GM12878 (cell line): ENCODE measurements around the gene CENPC. TPM values are rescaled to one million over a fixed set of nuclear protein-coding genes. Genes with fewer than 3 reads are reported as not detected.
A peak's percentile ranks its signal among the peaks of the same experiment; 100 is the strongest.

Source experiments
- ATAC-seq: fragments of 200-7000 bp; cut with Tn5 transposase; 3 replicates; pipeline ENCODE4 v1.9.1; 2020; ENCODE audit warnings: mild to moderate bottlenecking, moderate library complexity
- BruUV-seq: library from RNA; stranded (reverse); fragments of 400-500 nt; replicated peaks from 2 replicates; lab custom pipeline; 2021; lab: Mats Ljungman, UMichigan
- CTCF ChIA-PET: fragments of 300-600 bp; sonication (Branson Sonifier 250); formaldehyde crosslinking; extraction: SDS; loops from one replicate; lab custom pipeline; 2021; ENCODE audit warnings: inconsistent platforms; lab: Yijun Ruan, JAX
- POLR2A ChIA-PET: fragments of 350-600 bp; formaldehyde crosslinking; extraction: SDS; loops from one replicate; lab custom pipeline; 2021; ENCODE audit warnings: inconsistent platforms; lab: Charles Lee
- RAD21 ChIA-PET: fragments of 300-600 bp; sonication (Branson Sonifier 250); formaldehyde crosslinking; loops from one replicate; lab custom pipeline; 2023; ENCODE audit warnings: antibody characterized with exemption; ENCODE audit not compliant: unreplicated experiment; lab: Charles Lee
- SMC1A ChIA-PET: fragments of 300-600 bp; sonication (Branson Sonifier 250); formaldehyde crosslinking; loops from one replicate; lab custom pipeline; 2023; ENCODE audit not compliant: unreplicated experiment, uncharacterized antibody; lab: Charles Lee
- DNase-seq: peaks from one replicate; pipeline ENCODE4 v3.0.0-alpha.2; 2011; ENCODE audit warnings: low read depth, low spot score
- FAIRE-seq: peaks from 3 replicates; lab custom pipeline; 2011; peaks lifted over from hg19 to GRCh38; lab: Jason Lieb, UNC
- H2AFZ ChIP-seq: 2 replicates; pipeline ENCODE4 v1.6.0; 2011; ENCODE audit warnings: low read depth, low read length, control low read depth; ENCODE audit not compliant: control insufficient read depth
- H3K27ac ChIP-seq: 2 replicates; pipeline ENCODE4 v1.5.1; 2011; ENCODE audit warnings: control low read depth; ENCODE audit not compliant: control insufficient read depth, insufficient read depth
- H3K27me3 ChIP-seq, 2 experiments: replicated peaks in 1 of 2; 2 replicates each; pipeline versions ENCODE4 v1.6.0 to v1.6.1; 2011; ENCODE audit warnings: low read length in 1 of 2; ENCODE audit not compliant: control insufficient read depth in 2 of 2, insufficient read depth in 2 of 2
- H3K36me3 ChIP-seq, 2 experiments: 2 replicates each; pipeline ENCODE4 v1.5.1; 2011; ENCODE audit warnings: low read length in 1 of 2; ENCODE audit not compliant: control insufficient read depth in 2 of 2, insufficient read depth in 2 of 2
- H3K4me1 ChIP-seq: 2 replicates; pipeline ENCODE4 v1.6.1; 2011; ENCODE audit warnings: mild to moderate bottlenecking, low read length, moderate library complexity, mixed read lengths; ENCODE audit not compliant: control insufficient read depth, insufficient read depth
- H3K4me2 ChIP-seq: 2 replicates; pipeline ENCODE4 v1.6.0; 2011; ENCODE audit warnings: control low read depth; ENCODE audit not compliant: control insufficient read depth, insufficient read depth
- H3K4me3 ChIP-seq: fragments of 200-600 bp; sonication (generic); 2 replicates; pipeline ENCODE4 v1.5.1; 2016
- H3K79me2 ChIP-seq: 2 replicates; pipeline ENCODE4 v1.6.0; 2011; ENCODE audit warnings: low read length; ENCODE audit not compliant: control insufficient read depth, insufficient read depth
- H3K9ac ChIP-seq: 2 replicates; pipeline ENCODE4 v1.8.0; 2011; ENCODE audit warnings: low read length, control low read depth, mixed read lengths; ENCODE audit not compliant: control insufficient read depth, insufficient read depth
- H3K9me3 ChIP-seq: replicated peaks from 3 replicates; pipeline ENCODE4 v1.5.1; 2011; ENCODE audit warnings: mild to moderate bottlenecking, low read length; ENCODE audit not compliant: control insufficient read depth, insufficient read depth
- H4K20me1 ChIP-seq: 2 replicates; pipeline ENCODE4 v1.6.0; 2011; ENCODE audit not compliant: control insufficient read depth, insufficient read depth
- BACH1 ChIP-seq: fragments of 450-650 bp; IDR thresholded peaks from 2 replicates; pipeline ENCODE4 v1.6.1; 2017; ENCODE audit warnings: mild to moderate bottlenecking, borderline replicate concordance
- CHD2 ChIP-seq: IDR thresholded peaks from 2 replicates; pipeline ENCODE4 v1.6.1; 2011; ENCODE audit warnings: low read depth, low read length, improper control_type of control experiment, borderline replicate concordance
- NFYA ChIP-seq: IDR thresholded peaks from 2 replicates; pipeline ENCODE4 v1.6.1; 2011; ENCODE audit warnings: low read depth, mild to moderate bottlenecking, low read length, improper control_type of control experiment, borderline replicate concordance
- PAX8 ChIP-seq: fragments of 450-650 bp; IDR thresholded peaks from 2 replicates; pipeline ENCODE4 v1.6.1; 2017; ENCODE audit warnings: mild to moderate bottlenecking, moderate library complexity
- POU2F2 ChIP-seq: IDR thresholded peaks from 3 replicates; pipeline ENCODE4 v1.6.1; 2011; ENCODE audit warnings: low read depth, mild to moderate bottlenecking, low read length, borderline replicate concordance
- YY1 ChIP-seq: IDR thresholded peaks from 2 replicates; pipeline ENCODE4 v1.6.1; 2011; ENCODE audit warnings: low read depth, mild to moderate bottlenecking, low read length
- ZBED1 ChIP-seq: IDR thresholded peaks from 2 replicates; pipeline ENCODE4 v1.6.1; 2016; ENCODE audit warnings: borderline replicate concordance
- ZBTB33 ChIP-seq: fragments of 450-650 bp; IDR thresholded peaks from 2 replicates; pipeline ENCODE4 v1.6.1; 2017; ENCODE audit warnings: mild to moderate bottlenecking
- WGBS: methylation state at CpG from one replicate; pipeline ENCODE4 v1.1.6; 2016; ENCODE audit warnings: low lambda C conversion rate; ENCODE audit not compliant: insufficient replicate concordance, insufficient coverage; ENCODE audit errors: missing lambda C conversion rate; 5-methylcytosine and 5-hydroxymethylcytosine counted together
- in situ Hi-C: fragments of 300-500 bp; cut with MboI; formaldehyde crosslinking; loops from 9 replicates; pipeline ENCODE4 v1.14.3; 2018; ENCODE audit warnings: mixed read lengths
- intact Hi-C: fragments of 100-400 bp; cut with micrococcal nuclease; formaldehyde crosslinking; loops from one replicate; pipeline ENCODE4 v1.14.2; 2022; ENCODE audit not compliant: unreplicated experiment
- polyA plus RNA-seq, 11 experiments: library from polyadenylated mRNA; depleted of rRNA in 4 of 11; unstranded in 6 of 11; stranded (reverse) in 5 of 11; fragments of >200 nt; fragmentation: Nextera tagmentation in 4 of 11; fragmentation: Illumina TruSeq in 1 of 11; extraction: Ambion mirVana in 4 of 11; extraction: Trizol in 1 of 11; gene quantifications; 1 replicate in 1 of 11; 2 replicates in 10 of 11; pipeline versions ENCODE4 v1.2.1 to v1.2.3, GENCODE V29; 2011 to 2016; ENCODE audit warnings: inconsistent platforms in 2 of 11, missing spikeins in 2 of 11, low read depth in 1 of 11
- total RNA-seq, 4 experiments: library from RNA; depleted of rRNA in 3 of 4; stranded (reverse); fragments of >200 nt in 3 of 4; fragmentation: Illumina TruSeq in 1 of 4; extraction: Trizol in 1 of 4; gene quantifications; 2 replicates each; pipeline versions ENCODE4 v1.2.1 to v1.2.3, GENCODE V29; 2013 to 2021
- TF ChIP-seq, protein P1 (sequence below): fragments of 450-650 bp; IDR thresholded peaks from 2 replicates; pipeline ENCODE4 v1.6.1; 2017; ENCODE audit warnings: antibody characterized with exemption, mild to moderate bottlenecking, moderate library complexity

Gene CENPC
- total and polyA plus RNA-seq, 10 of the 15 experiments (the other 5 are each of a cell fraction or from before 2014, with no cell fraction given), result 13.1 to 34.9 (median 20.3) TPM

- peak overlapping the region; percentile 60; the same call in 1 of the 2 replicates for H3K4me2 ChIP-seq
- no peaks in the 10 kb centered on the region for H4K20me1 ChIP-seq
- peak overlapping the region; percentile 61 for H3K4me3 ChIP-seq
- POLR2A ChIA-PET, result interaction anchor here (0.7 to 1.7 kb wide), 4 partner anchors 13 to 154 kb away, joined by 3 to 5 read pairs (median 4); partner anchors contain the start of gene STAP1
- no peaks in the 10 kb centered on the region for H3K27me3 ChIP-seq
- H2AFZ ChIP-seq, result peak overlapping the region; percentile 85
- 6% methylated on average over 4 of the region's 4 CpGs for WGBS
- in situ Hi-C loops, result loop anchor here (5.0 to 25.0 kb wide), 3 partner anchors 356 to 1091 kb away; no protein-coding TSS in a partner anchor
- CTCF ChIA-PET, result interaction anchor here (0.9 to 3.3 kb wide), 13 partner anchors 11 to 630 kb away, joined by 3 to 13 read pairs (median 4); partner anchors contain the start of gene STAP1
- TF ChIP-seq PAX8 (no peak), YY1 (0 out of 2 replicates have a peak, but pooled peaks have one; percentile 24)
- SMC1A ChIA-PET, result interaction anchor here (0.9 to 3.9 kb wide), 13 partner anchors 10 to 365 kb away, joined by 3 to 22 read pairs (median 5); no protein-coding TSS in a partner anchor
- H3K9me3 ChIP-seq, result no peaks in the 10 kb centered on the region
- H3K79me2 ChIP-seq, result peaks cover 34% of the 10 kb centered on the region
- H3K36me3 ChIP-seq, result no peaks in the 10 kb centered on the region
- RAD21 ChIA-PET, result interaction anchor here (0.9 to 2.8 kb wide), 7 partner anchors 35 to 201 kb away, joined by 3 to 8 read pairs (median 4); partner anchors contain the start of gene UBA6
- TSS peak; percentile 96 for BruUV-seq
- no peak for FAIRE-seq
- intact Hi-C loops, result loop anchor here (5.0 kb wide), 3 partner anchors 81 to 631 kb away; no protein-coding TSS in a partner anchor
- peaks cover 3% of the 10 kb centered on the region; the same call in 1 of the 2 replicates for H3K4me1 ChIP-seq
- ATAC-seq, result no peak
- peak overlapping the region; percentile 61; the same call in 1 of the 2 replicates for H3K27ac ChIP-seq
- no peak for DNase-seq
- H3K9ac ChIP-seq, result peak overlapping the region; percentile 61; the same call in 1 of the 2 replicates
These were observed 677 bp upstream of the CENPC start for GRCh38 chr4:67546004-67546356.

DNA sequence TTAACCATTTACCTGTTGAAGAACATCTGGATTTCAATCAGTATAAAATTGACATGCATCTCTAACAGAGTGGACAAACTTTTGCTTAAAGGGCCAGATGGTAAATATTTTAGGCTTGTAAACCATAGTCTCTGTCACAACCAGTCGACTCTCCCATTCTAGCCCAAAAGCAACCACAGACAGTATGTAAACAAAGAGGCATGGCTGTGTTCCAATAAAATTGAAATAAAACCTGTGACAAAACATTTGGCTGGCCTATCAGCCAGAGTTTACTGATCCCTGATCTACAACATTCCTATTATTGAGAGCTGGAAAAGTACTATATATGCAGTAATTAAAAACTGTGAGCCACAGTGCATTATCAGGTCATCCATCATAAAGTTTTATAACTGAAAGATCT, 3.2 kb downstream of the CENPC start:
- Histone ChIP-seq H3K4me2 (no peak overlapping the region), H3K27me3 (no peaks in the 10 kb centered on the region), H3K9me3 (no peaks in the 10 kb centered on the region), H3K36me3 (peaks cover 0 to 2% of the 10 kb centered on the region in 2 experiments; a peak in 3 of 4 replicates), H3K4me3 (peak overlapping the region; percentile 51), H4K20me1 (no peaks in the 10 kb centered on the region), H3K27ac (no peak overlapping the region), H2AFZ (no peak overlapping the region), H3K9ac (no peak overlapping the region), H3K4me1 (no peaks in the 10 kb centered on the region), H3K79me2 (peaks cover 34% of the 10 kb centered on the region)
- SMC1A ChIA-PET, result interaction anchor here (0.6 to 2.9 kb wide), 5 partner anchors 39 to 369 kb away, joined by 3 to 14 read pairs (median 5); no protein-coding TSS in a partner anchor
- no peak for ATAC-seq
- CTCF ChIA-PET, result interaction anchor here (1.8 to 3.8 kb wide), 2 partner anchors 13 to 158 kb away, joined by 4 to 18 read pairs; partner anchors contain the start of gene UBA6
- RAD21 ChIA-PET, result interaction anchor here (1.0 to 2.9 kb wide), 4 partner anchors 11 to 204 kb away, joined by 3 to 11 read pairs (median 3); no protein-coding TSS in a partner anchor
- POLR2A ChIA-PET, result interaction anchor here (1.2 kb wide), 1 partner anchor 40 kb away, joined by 3 read pairs; no protein-coding TSS in a partner anchor
- WGBS, result 68% methylated on average over 1 of the region's 1 CpG
- no peak for FAIRE-seq
- BruUV-seq, result no TSS peak
- in situ Hi-C loops (loop anchor here (10.0 to 25.0 kb wide), 2 partner anchors 633 to 1095 kb away; no protein-coding TSS in a partner anchor), intact Hi-C loops (no loop called here)
- no peak for DNase-seq
- TF ChIP-seq BACH1 (no peak), POU2F2 (no peak), ZBTB33 (no peak), ZBED1 (no peak), CHD2 (no peak), NFYA (no peak)
- TF ChIP-seq, protein P1, sequence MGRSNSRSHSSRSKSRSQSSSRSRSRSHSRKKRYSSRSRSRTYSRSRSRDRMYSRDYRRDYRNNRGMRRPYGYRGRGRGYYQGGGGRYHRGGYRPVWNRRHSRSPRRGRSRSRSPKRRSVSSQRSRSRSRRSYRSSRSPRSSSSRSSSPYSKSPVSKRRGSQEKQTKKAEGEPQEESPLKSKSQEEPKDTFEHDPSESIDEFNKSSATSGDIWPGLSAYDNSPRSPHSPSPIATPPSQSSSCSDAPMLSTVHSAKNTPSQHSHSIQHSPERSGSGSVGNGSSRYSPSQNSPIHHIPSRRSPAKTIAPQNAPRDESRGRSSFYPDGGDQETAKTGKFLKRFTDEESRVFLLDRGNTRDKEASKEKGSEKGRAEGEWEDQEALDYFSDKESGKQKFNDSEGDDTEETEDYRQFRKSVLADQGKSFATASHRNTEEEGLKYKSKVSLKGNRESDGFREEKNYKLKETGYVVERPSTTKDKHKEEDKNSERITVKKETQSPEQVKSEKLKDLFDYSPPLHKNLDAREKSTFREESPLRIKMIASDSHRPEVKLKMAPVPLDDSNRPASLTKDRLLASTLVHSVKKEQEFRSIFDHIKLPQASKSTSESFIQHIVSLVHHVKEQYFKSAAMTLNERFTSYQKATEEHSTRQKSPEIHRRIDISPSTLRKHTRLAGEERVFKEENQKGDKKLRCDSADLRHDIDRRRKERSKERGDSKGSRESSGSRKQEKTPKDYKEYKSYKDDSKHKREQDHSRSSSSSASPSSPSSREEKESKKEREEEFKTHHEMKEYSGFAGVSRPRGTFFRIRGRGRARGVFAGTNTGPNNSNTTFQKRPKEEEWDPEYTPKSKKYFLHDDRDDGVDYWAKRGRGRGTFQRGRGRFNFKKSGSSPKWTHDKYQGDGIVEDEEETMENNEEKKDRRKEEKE, result no peak
